ENCODE results near the gene DNM3. TPM values are rescaled to one million over a fixed set of nuclear protein-coding genes. Genes with fewer than 3 reads are reported as not detected.

The DNM3 gene
- total and polyA plus RNA-seq, 2 donors (not counting 3 experiments of a cell fraction or from before 2014, with no cell fraction given) = 1.4 to 2.5 TPM

- Histone ChIP-seq H3K4me1 (ENCODE audit: control insufficient read depth, extremely low read depth, insufficient read depth, low read length) (no peaks in the 10 kb centered on the region), H3K27ac (ENCODE audit: insufficient read depth, low read depth, low read length) (no peak overlapping the region), H4K20me1 (replicated peaks; ENCODE audit: control insufficient read depth, extremely low read depth, insufficient read depth, low read length) (no peaks in the 10 kb centered on the region), H3K4me2 (ENCODE audit: insufficient read depth, low read length) (no peak overlapping the region), H2AFZ (ENCODE audit: low read depth, low read length) (no peak overlapping the region), H3K9me3 (replicated peaks; ENCODE audit: control insufficient read depth, insufficient read depth, low read length) (no peaks in the 10 kb centered on the region), H3K79me2 (ENCODE audit: control insufficient read depth, insufficient read depth, low read length) (no peaks in the 10 kb centered on the region), H3K9ac (replicated peaks; ENCODE audit: extremely low read depth, insufficient read depth, low read length) (no peak overlapping the region), H3K4me3 (replicated peaks in 1 of 3; ENCODE audit: insufficient read depth in 1 of 3, low read depth in 1 of 3, low read length in 3 of 3) (no peak overlapping the region), H3K27me3 (ENCODE audit: control insufficient read depth in 2 of 2, insufficient read depth in 2 of 2, low read length in 2 of 2) (no peaks in the 10 kb centered on the region), H3K36me3 (ENCODE audit: control insufficient read depth in 2 of 2, extremely low read depth in 1 of 2, insufficient read depth in 2 of 2, low read length in 2 of 2) (no peaks in the 10 kb centered on the region), H3K9me1 (replicated peaks; ENCODE audit: control insufficient read depth, extremely low read depth, insufficient read depth, low read length) (no peaks in the 10 kb centered on the region)
- intact Hi-C loops (cut with micrococcal nuclease) (no loop called here), dilution Hi-C loops (cut with MboI; ENCODE audit: extremely low pct_ligation_motif_present, low sequenced_read_pairs) (no loop called here)
- no peak for DNase-seq (ENCODE audit: low read depth, low spot score)
- ChIA-PET POLR2A (no interaction called here), CTCF (no interaction called here)
- TF ChIP-seq MAX (IDR thresholded peaks at IDR 0.05; ENCODE audit: insufficient read depth, insufficient read length) (no peak), FOS (IDR thresholded peaks at IDR 0.05; ENCODE audit: borderline replicate concordance, insufficient read depth, low read length) (no peak), EZH2 (IDR thresholded peaks at IDR 0.05; ENCODE audit: borderline replicate concordance, low read depth, low read length, severe bottlenecking) (no peak), CTCF (IDR thresholded peaks at IDR 0.05; ENCODE audit: extremely low read depth in 1 of 2, insufficient read depth in 1 of 2, low read depth in 1 of 2, low read length in 2 of 2) (no peak), MYC (IDR thresholded peaks at IDR 0.05; ENCODE audit: low read depth, low read length) (no peak), JUN (IDR thresholded peaks at IDR 0.05; ENCODE audit: borderline replicate concordance, insufficient read depth, insufficient read length, low read depth) (no peak), POLR2AphosphoS5 (IDR thresholded peaks at IDR 0.05; ENCODE audit: insufficient read depth, low read depth, low read length) (no peak), GATA2 (IDR thresholded peaks at IDR 0.05; ENCODE audit: insufficient read depth, insufficient read length, low read depth, low read length) (no peak), POLR2A (IDR thresholded peaks at IDR 0.05; ENCODE audit: low read depth, low read length) (no peak)
- no TSS peak for BruUV-seq (replicated peaks)
- no peak for FAIRE-seq
Observed at GRCh38 chr1:172292840-172293239, 451.5 kb downstream of the DNM3 start.
